Thyroid gland (tissue), 4 donors: ENCODE data around the gene METTL26. TPM values are rescaled to one million over a fixed set of nuclear protein-coding genes. Genes with fewer than 3 reads are reported as not detected.

Experiments used
- DNase-seq, 2 donors: peaks; one replicate each; pipeline ENCODE4 v3.0.0-alpha.2; 2019
- H3K27ac ChIP-seq, 3 donors: fragments of 200-600 bp; sonication (generic); 1 replicate in 2 of 3; 2 replicates in 1 of 3; pipeline ENCODE4 v1.5.1; 2016 to 2019; ENCODE audit warnings: mild to moderate bottlenecking in 1 of 3, moderate library complexity in 1 of 3
- H3K27me3 ChIP-seq: fragments of 200-600 bp; sonication (generic); one replicate; pipeline ENCODE4 v1.5.1; 2019
- H3K36me3 ChIP-seq, 2 donors: fragments of 200-600 bp; sonication (generic); one replicate each; pipeline ENCODE4 v1.5.1; 2016 to 2019
- H3K4me1 ChIP-seq, 2 donors: fragments of 200-600 bp; sonication (generic); one replicate each; pipeline ENCODE4 v1.5.1; 2017 to 2019
- H3K4me3 ChIP-seq, 3 donors: fragments of 200-600 bp; sonication (generic); replicated peaks in 1 of 3; 1 replicate in 2 of 3; 2 replicates in 1 of 3; pipeline ENCODE4 v1.5.1; 2016; ENCODE audit warnings: mild to moderate bottlenecking in 1 of 3
- H3K9me3 ChIP-seq: fragments of 200-600 bp; sonication (generic); one replicate; pipeline ENCODE4 v1.5.1; 2017
- CTCF ChIP-seq, 6 experiments: fragments of 200-600 bp in 3 of 6; fragments of 450-650 bp in 3 of 6; sonication (generic) in 3 of 6; IDR thresholded peaks; one replicate each; pipeline ENCODE4 v1.5.1; 2016 to 2019; ENCODE audit warnings: antibody characterized with exemption in 6 of 6, mild to moderate bottlenecking in 2 of 6, inconsistent platforms in 1 of 6, moderate library complexity in 1 of 6
- POLR2A ChIP-seq, 2 donors: fragments of 450-650 bp; IDR thresholded peaks; one replicate each; pipeline ENCODE4 v1.6.1; 2017; ENCODE audit warnings: antibody characterized with exemption in 2 of 2, mild to moderate bottlenecking in 2 of 2, moderate library complexity in 1 of 2
- WGBS, 2 donors: methylation state at CpG; one replicate each; pipeline ENCODE4 v1.1.5; 2017; 5-methylcytosine and 5-hydroxymethylcytosine counted together
- intact Hi-C: fragments of 100-400 bp; cut with DNase I; formaldehyde crosslinking; loops from one replicate; pipeline ENCODE4 v1.15.1; 2023
- total RNA-seq, 4 donors: library from RNA; depleted of rRNA; stranded (reverse); fragments of >200 nt; gene quantifications; one replicate each; pipeline ENCODE4 v1.2.3, GENCODE V29; 2016

METTL26 gene
- total RNA-seq, 4 donors from 2014 or later, result 54.2 to 180 (median 115) TPM

- no peaks in the 10 kb centered on the region for H3K9me3 ChIP-seq
- peaks cover 7 to 16% of the 10 kb centered on the region in 2 donors for H3K4me1 ChIP-seq
- DNase-seq, result no peak
- H3K36me3 ChIP-seq, result peaks cover 5 to 7% of the 10 kb centered on the region in 2 donors
- WGBS, 2 donors, result 92 to 94% methylated on average over 22 to 25 of the region's 29 CpGs
- no peaks in the 10 kb centered on the region for H3K27me3 ChIP-seq
- intact Hi-C loops, result no loop called here
- no peak overlapping the region for H3K4me3 ChIP-seq
- H3K27ac ChIP-seq, result no peak overlapping the region
- TF ChIP-seq POLR2A (IDR thresholded peaks at IDR 0.05), result no peak
- no peak for TF ChIP-seq CTCF (IDR thresholded peaks at IDR 0.05)
These were observed 9.2 kb downstream of the METTL26 start for GRCh38 chr16:626787-627453.

DNA sequence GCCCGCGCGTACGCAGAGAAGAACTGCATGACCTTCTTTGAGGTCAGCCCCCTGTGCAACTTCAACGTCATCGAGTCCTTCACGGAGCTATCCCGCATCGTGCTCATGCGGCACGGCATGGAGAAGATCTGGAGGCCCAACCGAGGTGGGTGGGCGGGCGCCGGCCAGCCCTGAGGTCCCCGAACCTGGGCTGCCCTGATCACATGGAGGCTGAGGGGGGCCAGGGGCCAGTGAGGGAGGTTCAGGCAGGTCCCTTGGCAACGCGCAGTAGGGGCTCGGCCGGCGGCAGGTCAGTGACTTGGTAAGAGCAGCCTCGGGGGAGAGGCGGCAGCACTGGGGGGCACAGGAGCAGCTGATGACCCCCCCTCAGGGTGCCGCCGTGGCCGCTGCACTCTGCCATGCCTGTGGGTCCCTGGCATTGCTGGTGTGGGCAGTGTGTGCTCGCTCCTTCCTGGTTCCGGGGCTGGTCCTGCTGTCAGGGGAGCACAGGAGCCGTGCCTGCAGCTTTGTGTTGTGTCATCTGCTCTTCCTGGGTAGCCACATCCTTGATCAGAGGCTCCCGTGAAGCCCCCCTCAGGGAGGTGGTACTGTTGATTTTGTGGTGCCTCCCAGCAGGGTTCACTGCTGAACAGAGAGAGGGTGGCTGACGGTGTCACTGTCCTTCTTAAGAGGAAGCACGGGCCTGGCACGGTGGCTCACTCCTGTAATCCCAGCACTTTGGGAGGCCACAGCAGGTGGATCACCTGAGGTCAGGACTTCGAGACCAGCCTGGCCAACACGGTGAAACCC is 9.9 kb downstream of the METTL26 start:
- TF ChIP-seq CTCF (IDR thresholded peaks at IDR 0.05), result no peak
- TF ChIP-seq POLR2A (IDR thresholded peaks at IDR 0.05), result no peak
- intact Hi-C loops, result no loop called here
- no peak overlapping the region for H3K27ac ChIP-seq
- no peak overlapping the region for H3K4me3 ChIP-seq
- DNase-seq, result no peak
- no peaks in the 10 kb centered on the region for H3K27me3 ChIP-seq
- peaks cover 5 to 19% of the 10 kb centered on the region in 2 donors for H3K4me1 ChIP-seq
- H3K9me3 ChIP-seq, result no peaks in the 10 kb centered on the region
- peaks cover 5 to 7% of the 10 kb centered on the region in 2 donors for H3K36me3 ChIP-seq
- 93 to 96% methylated on average over 22 to 26 of the region's 35 CpGs for WGBS, 2 donors

GRCh38 chr16:625117-625976 is 10.8 kb downstream of the METTL26 start:
- no peak for TF ChIP-seq CTCF (IDR thresholded peaks at IDR 0.05)
- no peak for TF ChIP-seq POLR2A (IDR thresholded peaks at IDR 0.05)
- Histone ChIP-seq H3K27ac (no peak overlapping the region), H3K36me3 (peaks cover 5 to 7% of the 10 kb centered on the region in 2 donors), H3K27me3 (no peaks in the 10 kb centered on the region), H3K9me3 (no peaks in the 10 kb centered on the region), H3K4me1 (peaks cover 0 to 11% of the 10 kb centered on the region in 2 donors), H3K4me3 (no peak overlapping the region)
- DNase-seq, result no peak
- 94 to 99% methylated on average over 10 to 11 of the region's 37 CpGs for WGBS, 2 donors
- intact Hi-C loops, result no loop called here

GRCh38 chr16:624526-625070 is 11.5 kb downstream of the METTL26 start:
- no peak for DNase-seq
- Histone ChIP-seq H3K4me1 (peaks cover 0 to 8% of the 10 kb centered on the region in 2 donors), H3K4me3 (no peak overlapping the region), H3K27ac (no peak overlapping the region), H3K9me3 (no peaks in the 10 kb centered on the region), H3K36me3 (peaks cover 5 to 7% of the 10 kb centered on the region in 2 donors), H3K27me3 (no peaks in the 10 kb centered on the region)
- intact Hi-C loops, result no loop called here
- WGBS, 2 donors, result 80 to 87% methylated on average over 9 to 10 of the region's 10 CpGs
- no peak for TF ChIP-seq CTCF (IDR thresholded peaks at IDR 0.05)
